HG03103 (cell line): ENCODE data around the gene NCR1.
"Not testable (repeated sequence)": the region's sequence is repeated elsewhere in the genome, so short reads cannot be mapped to it uniquely, and the experiment has no call there.

Experiments used
- ATAC-seq: cut with Tn5 transposase; IDR thresholded peaks from one replicate; pipeline ENCODE4 v1.9.1; 2021; ENCODE audit warnings: low read depth; ENCODE audit not compliant: unreplicated experiment

NCR1 gene

DNA sequence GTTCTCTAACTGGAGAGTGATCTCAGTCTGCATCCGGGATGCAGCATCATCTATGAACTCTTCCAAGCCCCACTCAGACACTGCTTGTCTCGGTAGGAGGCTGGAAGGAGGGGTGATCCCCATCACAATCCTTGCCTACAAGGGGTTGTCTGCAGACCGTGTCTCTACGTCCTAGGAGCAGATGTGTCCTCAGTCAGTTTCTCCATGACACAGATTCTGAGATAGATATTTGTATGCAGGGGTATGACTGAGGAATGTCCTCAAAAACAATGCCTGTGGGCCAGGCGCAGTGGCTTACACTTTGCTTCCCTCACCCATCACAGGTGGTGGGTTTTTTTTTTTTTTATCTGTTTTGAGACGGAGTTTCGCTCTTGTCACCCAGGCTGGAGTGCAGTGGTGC, 871 bp downstream of the NCR1 start:
- ATAC-seq = no peak

DNA sequence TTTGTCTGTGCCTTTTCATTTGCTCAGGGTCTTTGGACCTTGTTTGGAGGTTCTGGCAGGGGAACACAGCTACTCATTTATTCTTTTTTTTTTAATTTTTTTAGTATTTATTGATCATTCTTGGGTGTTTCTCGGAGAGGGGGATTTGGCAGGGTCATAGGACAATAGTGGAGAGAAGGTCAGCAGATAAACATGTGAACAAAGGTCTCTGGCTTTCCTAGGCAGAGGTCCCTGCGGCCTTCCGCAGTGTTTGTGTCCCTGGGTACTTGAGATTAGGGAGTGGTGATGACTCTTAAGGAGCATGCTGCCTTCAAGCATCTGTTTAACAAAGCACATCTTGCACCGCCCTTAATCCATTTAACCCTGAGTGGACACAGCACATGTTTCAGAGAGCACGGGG, 2.0 kb downstream of the NCR1 start:
- ATAC-seq = not testable (repeated sequence)

DNA sequence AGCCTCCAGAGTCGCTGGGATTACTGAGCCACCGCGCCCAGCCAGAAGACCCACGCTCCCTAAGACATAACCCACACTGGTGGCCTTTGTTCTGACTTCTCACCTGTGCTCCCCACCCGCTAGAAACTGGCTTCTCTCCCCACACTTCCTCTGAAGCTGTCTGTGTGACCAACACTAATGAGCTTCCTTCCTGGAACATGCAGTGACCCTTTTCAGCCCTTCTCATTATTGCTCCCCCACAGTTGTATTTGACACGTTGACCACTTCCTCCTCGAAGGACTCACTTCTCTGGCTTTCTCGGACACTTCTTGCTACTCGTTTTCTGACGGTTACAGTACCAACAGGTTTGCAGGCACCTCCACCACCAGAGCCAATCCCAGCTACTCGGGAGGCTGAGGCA, 10.9 kb downstream of the NCR1 start:
- ATAC-seq = no peak

DNA sequence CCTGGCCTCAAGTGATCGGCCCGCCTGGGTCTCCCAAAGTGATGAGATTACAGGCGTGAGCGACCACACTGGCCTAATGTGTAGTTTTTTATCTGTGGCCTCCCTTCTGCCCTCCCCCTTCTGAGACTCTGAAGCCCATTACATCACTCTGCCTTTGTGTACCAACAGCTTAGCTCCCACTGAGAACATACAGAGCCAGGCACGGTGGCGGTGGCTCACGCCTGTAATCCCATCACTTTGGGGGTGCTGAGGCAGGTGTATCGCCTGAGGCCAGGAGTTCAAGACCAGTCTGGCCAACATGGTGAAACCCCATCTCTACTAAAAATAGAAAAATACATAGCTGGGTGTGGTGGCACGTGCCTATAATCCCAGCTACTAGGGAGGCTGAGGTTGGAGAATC, 12.6 kb downstream of the NCR1 start:
- ATAC-seq = no peak

DNA sequence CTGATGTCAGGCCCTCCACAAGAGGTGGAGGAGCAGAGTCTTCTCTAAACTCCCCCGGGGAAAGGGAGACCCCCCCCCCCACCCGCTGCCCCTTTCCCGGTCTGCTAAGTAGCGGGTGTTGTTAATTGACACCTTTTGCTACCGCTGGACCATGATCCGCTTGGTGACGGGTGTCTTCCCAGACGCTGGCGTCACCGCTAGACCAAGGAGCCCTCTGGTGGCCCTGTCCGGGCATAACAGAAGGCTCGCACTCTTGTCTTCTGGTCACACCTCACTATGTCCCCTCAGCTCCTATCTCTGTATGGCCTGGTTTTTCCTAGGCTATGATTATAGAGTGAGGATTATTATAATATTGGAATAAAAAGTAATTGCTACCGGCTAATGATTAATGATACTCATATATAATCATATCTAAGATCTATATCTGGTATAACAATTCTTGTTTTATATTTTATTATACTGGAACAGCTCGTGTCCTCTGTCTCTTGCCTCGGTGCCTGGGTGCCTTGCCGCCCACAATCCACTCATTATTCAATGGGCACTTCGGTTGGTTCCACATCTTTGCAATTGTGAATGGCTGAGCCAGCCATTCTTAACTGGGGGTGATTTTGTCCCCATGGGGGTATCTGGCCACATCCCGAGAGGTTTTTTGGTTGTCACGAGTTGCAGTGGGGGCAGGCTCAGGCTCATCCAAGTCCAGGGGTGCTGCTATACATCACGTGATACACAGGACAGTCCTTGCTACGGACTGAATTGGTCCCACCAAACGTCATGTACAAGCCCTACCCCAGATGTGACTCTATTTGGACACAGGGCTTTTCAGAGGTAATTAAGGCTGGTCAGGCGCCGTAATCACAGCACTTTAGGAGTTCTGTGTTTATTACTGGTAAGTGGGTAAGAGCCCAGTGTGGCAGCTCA, 14.0 kb downstream of the NCR1 start:
- not testable (repeated sequence) for ATAC-seq

DNA sequence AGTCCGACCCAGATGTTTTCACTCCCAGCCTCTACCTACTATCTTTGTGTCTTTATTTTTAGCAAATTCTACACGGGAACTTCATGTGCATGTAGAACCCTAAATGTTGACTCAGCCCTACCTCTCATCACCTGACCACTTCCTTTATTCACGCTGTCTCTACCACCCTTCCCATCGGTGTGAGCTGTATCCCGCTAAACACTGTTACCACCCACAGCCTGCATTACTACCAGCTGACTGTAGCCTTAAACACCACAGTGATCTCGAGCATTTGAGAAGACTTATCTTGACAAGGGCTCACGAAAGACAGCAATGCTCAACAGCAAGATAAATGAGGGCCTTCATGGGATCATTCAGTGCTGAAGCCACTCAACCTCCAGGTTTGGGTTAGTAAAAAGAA, 15.1 kb downstream of the NCR1 start:
- ATAC-seq = no peak

DNA sequence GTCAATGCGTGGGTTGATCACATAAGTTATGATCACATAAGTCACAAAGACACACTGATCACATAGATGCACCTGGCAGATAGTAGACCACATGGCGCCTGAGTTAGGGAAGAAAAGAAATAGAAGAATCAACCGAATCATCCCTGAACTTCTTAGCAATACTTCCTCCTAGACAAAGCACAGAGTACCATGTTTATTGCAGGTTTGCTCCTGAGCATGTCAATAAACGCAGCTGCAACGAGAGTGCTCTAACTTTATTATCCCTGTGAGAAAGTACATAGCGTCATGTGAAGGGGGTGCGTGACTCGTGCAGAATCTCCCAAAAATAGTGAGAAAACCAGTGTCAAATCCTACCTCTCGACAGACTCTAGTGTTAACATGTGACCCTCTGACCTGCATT, 17.3 kb downstream of the NCR1 start:
- ATAC-seq = no peak

DNA sequence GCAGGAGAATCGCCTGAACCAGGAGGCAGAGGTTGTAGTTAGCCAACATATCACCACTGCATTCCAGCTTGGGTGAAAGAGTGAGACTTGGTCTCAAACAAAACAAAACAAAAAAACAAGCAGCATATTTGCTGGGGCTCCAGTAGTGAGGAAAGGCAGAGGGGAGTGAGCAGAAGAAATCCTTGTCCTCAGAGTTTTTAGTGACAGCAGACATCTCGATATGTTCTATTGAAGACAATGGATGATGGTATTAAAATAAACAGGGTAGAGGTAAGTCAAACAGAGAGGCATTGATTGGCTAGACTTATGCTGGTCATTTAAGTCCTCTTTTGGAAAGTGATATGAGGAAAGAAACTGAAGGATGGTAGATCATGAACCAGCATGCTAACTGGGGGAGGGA, 22.4 kb downstream of the NCR1 start:
- ATAC-seq = no peak

DNA sequence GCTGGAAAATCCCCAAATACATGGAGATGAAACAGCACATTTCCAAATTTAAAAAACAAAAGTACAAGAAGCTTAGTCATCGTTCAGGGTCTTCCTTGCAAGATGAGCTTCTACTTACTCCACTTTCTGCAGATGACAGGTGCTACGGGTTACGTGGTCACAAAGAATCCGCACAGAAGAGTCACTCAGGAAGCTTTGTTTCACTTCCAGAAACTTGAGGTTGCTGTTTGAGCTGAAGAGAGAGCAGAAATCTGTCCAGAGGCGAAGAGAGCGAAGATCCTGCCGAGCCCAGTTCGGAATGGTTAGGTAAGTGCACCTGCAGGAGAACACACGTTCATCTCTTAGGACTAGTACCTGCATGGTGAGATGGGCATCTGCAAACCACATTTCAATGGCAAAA, 32.0 kb downstream of the NCR1 start:
- no peak for ATAC-seq

DNA sequence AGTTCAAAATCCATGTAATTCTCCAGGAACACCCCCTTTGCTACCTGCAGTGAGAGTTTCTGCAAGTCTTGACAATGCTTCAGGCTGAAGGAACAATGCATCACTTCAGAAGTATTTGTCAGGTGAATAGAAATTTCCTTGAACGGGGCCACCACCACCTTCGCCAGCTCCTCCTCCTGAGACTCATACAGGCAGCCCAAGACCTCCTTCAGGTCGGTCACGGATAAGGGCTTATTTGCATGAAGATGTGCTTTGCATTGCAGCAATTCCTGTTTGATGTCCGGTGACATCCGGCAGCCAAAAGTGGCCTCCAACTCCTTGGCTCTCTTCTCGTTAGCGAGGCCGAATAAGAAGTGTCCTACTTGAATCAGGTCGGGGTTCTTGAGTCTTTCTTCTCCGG, 33.0 kb downstream of the NCR1 start:
- ATAC-seq = no peak

DNA sequence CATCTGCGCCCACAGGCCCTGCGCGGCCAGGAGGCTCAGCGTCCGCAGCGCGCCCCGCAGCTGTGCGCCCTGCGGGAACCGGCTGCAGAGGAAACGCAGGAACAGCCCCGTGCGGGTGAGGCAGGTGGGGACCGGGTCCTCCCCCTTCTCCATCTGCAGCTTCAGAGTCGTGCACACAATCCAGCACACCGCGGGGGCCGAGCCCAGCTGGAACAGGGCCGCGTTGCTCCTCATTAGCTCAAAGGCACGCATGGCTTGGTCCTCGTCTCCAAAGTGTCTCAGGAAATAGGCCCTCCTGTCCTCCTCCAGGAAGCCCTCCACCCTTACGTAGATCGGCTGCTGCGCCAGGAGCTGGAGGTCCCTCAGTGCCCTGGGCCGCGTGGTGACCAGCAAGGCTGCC, 33.6 kb downstream of the NCR1 start:
- not testable (repeated sequence) for ATAC-seq

DNA sequence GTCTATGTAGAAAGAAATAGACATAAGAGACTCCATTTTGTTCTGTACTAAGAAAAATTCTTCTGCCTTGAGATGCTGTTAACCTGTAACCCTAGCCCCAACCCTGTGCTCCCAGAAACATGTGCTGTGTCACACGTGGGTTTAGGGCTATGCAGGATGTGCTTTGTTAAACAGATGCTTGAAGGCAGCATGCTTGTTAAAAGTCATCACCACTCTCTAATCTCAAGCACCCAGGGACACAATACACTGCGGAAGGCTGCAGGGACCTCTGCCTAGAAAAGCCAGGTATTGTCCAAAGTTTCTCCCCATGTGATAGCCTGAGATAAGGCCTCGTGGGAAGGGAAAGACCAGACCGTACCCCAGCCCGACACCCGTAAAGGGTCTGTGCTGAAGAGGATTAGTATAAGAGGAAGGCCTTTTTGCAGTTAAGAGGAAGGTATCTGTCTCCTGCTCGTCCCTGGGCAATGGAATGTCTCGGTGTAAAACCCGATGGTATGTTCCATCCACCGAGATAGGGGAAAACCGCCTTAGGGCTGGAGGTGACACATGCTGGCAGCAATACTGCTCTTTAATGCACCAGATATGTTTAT, 37.9 kb downstream of the NCR1 start:
- not testable (repeated sequence) for ATAC-seq

DNA sequence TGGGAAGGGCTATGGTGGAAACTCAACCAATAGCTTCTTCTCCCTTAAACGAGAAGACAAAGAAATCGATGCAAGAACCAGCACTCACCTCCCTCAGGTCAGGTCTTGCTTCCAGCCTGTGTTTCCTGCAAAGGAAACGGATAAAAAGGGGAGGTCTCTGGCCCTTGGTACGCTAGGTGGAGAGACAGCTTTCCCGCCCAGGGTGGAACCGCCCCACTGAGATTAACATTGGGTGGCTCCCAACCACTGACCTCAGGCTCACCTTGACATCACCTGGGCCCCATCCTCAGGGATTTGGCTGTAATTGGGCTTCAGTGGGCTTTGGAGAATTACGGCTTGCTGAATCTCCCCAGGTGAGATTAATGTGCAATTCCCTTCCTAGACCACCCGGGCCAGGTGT, 41.4 kb downstream of the NCR1 start, which contains the start of gene NLRP7:
TSS of gene NLRP7 (minus strand) at position 150 of the 400 bp plus-strand sequence.
- no peak for ATAC-seq

DNA sequence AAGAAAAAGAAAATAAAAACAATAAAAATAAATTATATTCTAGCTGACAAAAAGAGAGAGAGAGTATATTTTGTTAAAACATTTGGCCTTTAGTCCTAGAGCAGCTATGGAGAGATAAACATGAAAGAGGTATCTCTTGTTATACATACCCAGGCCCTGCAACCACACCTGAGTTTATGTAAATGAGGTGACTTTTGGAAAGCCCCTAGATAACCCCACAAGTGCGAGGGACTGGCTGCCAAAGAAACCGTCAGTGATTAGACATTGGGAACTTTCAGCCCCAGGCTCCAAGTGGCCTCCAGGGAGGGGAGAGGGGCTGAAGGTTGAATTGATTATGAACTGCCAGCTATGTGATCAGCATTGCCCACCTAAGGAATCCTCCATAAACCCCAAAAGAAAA, 43.5 kb downstream of the NCR1 start:
- no peak for ATAC-seq

DNA sequence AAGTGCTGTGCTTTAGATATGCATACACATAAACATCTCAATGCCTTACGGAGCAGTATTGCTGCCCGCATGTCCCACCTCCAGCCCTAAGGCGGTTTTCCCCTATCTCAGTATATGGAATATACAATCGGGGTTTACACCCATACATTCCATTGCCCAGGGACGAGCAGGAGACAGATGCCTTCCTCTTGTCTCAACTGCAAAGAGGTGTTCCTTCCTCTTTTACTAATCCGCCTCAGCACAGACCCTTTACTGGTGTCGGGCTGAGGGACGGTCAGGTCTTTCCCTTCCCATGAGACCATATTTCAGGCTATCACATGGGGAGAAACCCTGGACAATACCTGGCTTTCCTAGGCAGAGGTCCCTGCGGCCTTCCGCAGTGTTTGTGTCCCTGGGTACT, 44.6 kb downstream of the NCR1 start:
- not testable (repeated sequence) for ATAC-seq

DNA sequence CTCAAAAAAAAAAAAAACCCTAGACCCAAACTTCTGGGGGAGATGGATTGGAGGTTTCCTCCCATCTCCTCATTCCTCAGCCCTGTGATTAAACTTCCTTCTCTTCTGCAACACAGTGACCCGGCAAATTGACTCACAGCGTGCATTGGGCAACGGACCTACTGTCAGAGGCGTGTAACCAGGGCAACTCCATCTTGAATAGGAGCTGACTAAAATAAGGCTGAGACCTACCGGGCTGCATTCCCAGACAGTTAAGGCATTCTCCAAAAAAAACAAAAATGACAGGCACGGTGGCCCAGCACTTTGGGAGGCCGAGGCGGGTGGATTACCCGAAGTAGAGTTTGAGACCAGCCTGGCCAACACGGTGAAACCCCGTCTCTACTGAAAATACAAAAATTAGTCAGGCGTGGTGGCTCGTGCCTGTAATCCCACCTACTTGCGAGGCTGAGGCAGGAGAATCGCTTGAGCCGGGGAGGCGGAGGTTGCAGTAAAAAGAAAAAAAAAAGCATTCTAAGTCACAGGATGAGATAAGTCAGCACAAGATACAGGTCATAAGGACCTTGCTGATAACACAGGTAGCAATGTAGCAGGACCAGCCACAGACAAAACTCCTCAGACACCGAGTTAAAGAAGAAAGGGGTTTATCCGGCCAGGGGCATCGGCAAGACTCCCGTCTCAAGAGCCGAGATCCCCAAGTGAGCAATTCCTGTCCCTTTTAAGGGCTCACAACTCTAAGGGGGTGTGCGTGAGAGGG, 46.8 kb downstream of the NCR1 start:
- no peak for ATAC-seq

DNA sequence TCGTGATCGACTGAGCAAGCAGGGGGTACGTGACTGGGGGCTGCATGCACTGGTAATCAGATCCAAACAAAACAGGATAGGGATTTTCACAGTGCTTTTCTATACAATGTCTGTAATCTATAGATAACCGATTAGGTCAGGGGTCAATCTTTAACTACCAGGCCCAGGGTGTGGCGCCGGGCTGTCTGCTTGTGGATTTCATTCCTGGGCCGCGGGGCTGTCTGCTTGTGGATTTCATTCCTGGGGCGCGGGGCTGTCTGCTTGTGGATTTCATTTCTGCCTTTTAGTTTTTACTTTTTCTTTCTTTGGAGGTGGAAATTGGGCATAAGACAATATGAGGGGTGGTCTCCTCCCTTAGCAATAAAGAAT, 47.4 kb downstream of the NCR1 start:
- not testable (repeated sequence) for ATAC-seq

DNA sequence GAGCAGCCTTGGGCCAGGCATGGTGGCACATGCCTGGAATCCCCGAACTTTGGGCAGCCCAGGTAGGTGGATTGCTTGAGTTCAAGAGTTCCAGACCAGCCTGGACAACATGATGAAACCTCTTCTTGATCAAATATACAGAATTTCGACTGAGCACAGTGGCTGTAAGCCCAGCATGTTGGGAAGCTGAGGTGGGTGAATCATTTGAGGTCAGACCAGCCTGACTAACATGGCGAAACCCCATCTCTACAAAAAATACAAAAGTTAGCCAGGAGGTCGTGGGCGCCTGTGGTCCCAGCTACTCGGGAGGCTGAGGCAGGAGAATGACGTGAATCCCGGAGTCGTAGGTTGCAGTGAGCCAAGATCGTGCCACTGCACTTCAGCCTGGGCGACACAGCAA, 49.4 kb downstream of the NCR1 start:
- no peak for ATAC-seq

DNA sequence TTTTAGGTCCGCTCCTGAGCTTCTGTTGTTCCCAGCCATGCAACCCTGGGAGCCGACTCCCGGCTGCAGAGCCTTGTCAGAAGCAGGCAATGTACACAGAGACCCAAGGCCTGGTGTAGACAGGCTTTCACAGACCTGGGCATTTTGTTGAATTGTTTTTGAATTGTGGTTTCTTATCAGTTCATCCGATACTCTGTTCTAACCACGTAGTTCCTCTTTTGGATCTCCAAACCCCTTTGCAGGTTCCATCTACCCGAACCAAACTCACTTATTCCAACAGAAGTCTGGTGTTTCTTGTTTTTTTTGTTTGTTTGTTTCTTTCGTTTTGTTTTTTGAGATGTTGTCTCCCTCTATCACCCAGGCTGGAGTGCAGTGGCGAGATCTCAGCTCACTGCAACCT, 53.9 kb downstream of the NCR1 start:
- ATAC-seq = no peak
